Measurements from ENCODE around the gene ANP32B.

- TF ChIP-seq CTCF (IDR thresholded peaks at IDR 0.05; ENCODE audit: poor library complexity): peak; percentile 73
- TF ChIP-seq EZH2phosphoT487 (IDR thresholded peaks at IDR 0.05; ENCODE audit: low read depth, severe bottlenecking, unreplicated experiment): no peak
- TF ChIP-seq EZH2 (IDR thresholded peaks at IDR 0.05; ENCODE audit: borderline replicate concordance): no peak
Measured at GRCh38 chr9:98034593-98035546, 51.7 kb downstream of the ANP32B start.

Measured in hepatocyte (in vitro differentiated cells).